Activated naive CD8-positive, alpha-beta T cell treated with anti-CD3 and anti-CD28 coated beads, Interleukin-2, amount 50 U/mL, for 16 hours (primary cell): ENCODE results near the gene CRLF1.

Experiments
- DNase-seq: peaks from one replicate; pipeline ENCODE4 v3.0.0-alpha.2; 2020; ENCODE audit warnings: low read depth, low spot score

CRLF1 gene

GRCh38 chr19:18558604-18559003 is 48.0 kb downstream of the CRLF1 start:
- no peak for DNase-seq

- DNase-seq = no peak
Measured at GRCh38 chr19:18558202-18558555, 48.4 kb downstream of the CRLF1 start.

- peak; percentile 97 for DNase-seq
Measured at GRCh38 chr19:18557411-18558201, 49.0 kb downstream of the CRLF1 start, which contains the start of gene KXD1. TSS of gene KXD1 (plus strand) at chr19:18557870. CDS start at chr19:18562057, 4,187 bp downstream.

- no peak for DNase-seq
Measured at GRCh38 chr19:18551631-18552030, 55.0 kb downstream of the CRLF1 start.

- DNase-seq = no peak
Measured at GRCh38 chr19:18543814-18544475, 62.7 kb downstream of the CRLF1 start.
